Breast epithelium (tissue), 4 donors: ENCODE measurements around the gene CACNA2D2. TPM values are rescaled to one million over a fixed set of nuclear protein-coding genes. Genes with fewer than 3 reads are reported as not detected.

ENCODE experiments used
- DNase-seq, 2 donors: peaks; one replicate each; pipeline ENCODE4 v3.0.0-alpha.2; 2019; ENCODE audit warnings: low spot score in 2 of 2
- H3K27ac ChIP-seq, 2 donors: fragments of 200-600 bp; sonication (generic) in 1 of 2; one replicate each; pipeline ENCODE4 v1.5.1; 2016 to 2019; ENCODE audit warnings: mild to moderate bottlenecking in 1 of 2
- H3K27me3 ChIP-seq, 2 donors: fragments of 200-600 bp; sonication (generic) in 1 of 2; one replicate each; pipeline versions ENCODE4 v1.5.1 to v1.6.0; 2017 to 2019; ENCODE audit warnings: control low read depth in 1 of 2, mild to moderate bottlenecking in 1 of 2
- H3K36me3 ChIP-seq: fragments of 200-600 bp; one replicate; pipeline ENCODE4 v1.5.1; 2019
- H3K4me1 ChIP-seq, 2 donors: fragments of 200-600 bp; sonication (generic); one replicate each; pipeline ENCODE4 v1.5.1; 2016 to 2019; ENCODE audit warnings: control low read depth in 1 of 2
- H3K4me3 ChIP-seq, 3 donors: fragments of 200-600 bp; sonication (generic); 1 replicate in 2 of 3; 2 replicates in 1 of 3; pipeline ENCODE4 v1.5.1; 2016 to 2019; ENCODE audit warnings: mild to moderate bottlenecking in 3 of 3, moderate library complexity in 2 of 3
- H3K9me3 ChIP-seq, 2 donors: fragments of 200-600 bp; sonication (generic) in 1 of 2; one replicate each; pipeline ENCODE4 v1.5.1; 2016 to 2019; ENCODE audit warnings: control low read depth in 1 of 2
- CTCF ChIP-seq, 3 donors: fragments of 450-650 bp; IDR thresholded peaks; one replicate each; pipeline ENCODE4 v1.5.1; 2016 to 2017; ENCODE audit warnings: antibody characterized with exemption in 3 of 3, mild to moderate bottlenecking in 3 of 3, moderate library complexity in 3 of 3
- POLR2A ChIP-seq: fragments of 450-650 bp; IDR thresholded peaks from one replicate; pipeline ENCODE4 v1.6.1; 2016; ENCODE audit warnings: antibody characterized with exemption, mild to moderate bottlenecking, moderate library complexity
- POLR2AphosphoS5 ChIP-seq, 3 donors: sonication (generic); formaldehyde crosslinking; IDR thresholded peaks; one replicate each; pipeline ENCODE4 v1.6.1; 2017; ENCODE audit warnings: antibody characterized with exemption in 3 of 3
- intact Hi-C: fragments of 100-400 bp; cut with DNase I; formaldehyde crosslinking; loops from one replicate; pipeline ENCODE4 v1.15.1; 2023; ENCODE audit warnings: low total_unique reads
- total RNA-seq, 3 donors: library from RNA; depleted of rRNA; stranded (reverse); fragments of >200 nt; gene quantifications; one replicate each; pipeline ENCODE4 v1.1.0, GENCODE V29; 2016

CACNA2D2 gene
- total RNA-seq, 3 donors from 2014 or later: 0.80 to 2.0 (median 1.5) TPM

GRCh38 chr3:50502584-50503423 lies 630 bp downstream of the CACNA2D2 start:
- DNase-seq: no peak

GRCh38 chr3:50502225-50502583 lies 1.2 kb downstream of the CACNA2D2 start:
- Histone ChIP-seq H3K27ac (no peak overlapping the region), H3K9me3 (no peaks in the 10 kb centered on the region), H3K4me3 (peak overlapping the region in 2 of 3 donors; percentile 64 to 86), H3K36me3 (no peaks in the 10 kb centered on the region), H3K27me3 (no peaks in the 10 kb centered on the region), H3K4me1 (peaks cover 4 to 7% of the 10 kb centered on the region in 2 donors)
- TF ChIP-seq POLR2A: no peak
- no peak for TF ChIP-seq POLR2AphosphoS5 (IDR thresholded peaks at IDR 0.05)
- TF ChIP-seq CTCF (IDR thresholded peaks at IDR 0.05): no peak
- intact Hi-C loops: no loop called here
- DNase-seq: no peak

More at GRCh38 chr3:50502584-50503423, 630 bp downstream of the CACNA2D2 start:
- intact Hi-C loops: no loop called here
- no peaks in the 10 kb centered on the region for H3K27me3 ChIP-seq
- H3K9me3 ChIP-seq: no peaks in the 10 kb centered on the region
- H3K27ac ChIP-seq: peak overlapping the region in 1 of 2 donors; percentile 72
- H3K4me1 ChIP-seq: peaks cover 4 to 7% of the 10 kb centered on the region in 2 donors
- no peaks in the 10 kb centered on the region for H3K36me3 ChIP-seq
- H3K4me3 ChIP-seq: peak overlapping the region; percentile 43 to 86 (median 64)
- no peak for TF ChIP-seq POLR2AphosphoS5 (IDR thresholded peaks at IDR 0.05)
- no peak for TF ChIP-seq CTCF (IDR thresholded peaks at IDR 0.05)
- TF ChIP-seq POLR2A: no peak

GRCh38 chr3:50495609-50496423 lies 7.6 kb downstream of the CACNA2D2 start:
- Histone ChIP-seq H3K4me3 (no peak overlapping the region), H3K9me3 (no peaks in the 10 kb centered on the region), H3K36me3 (no peaks in the 10 kb centered on the region), H3K27me3 (no peaks in the 10 kb centered on the region), H3K4me1 (no peaks in the 10 kb centered on the region), H3K27ac (no peak overlapping the region)
- intact Hi-C loops: no loop called here
- TF ChIP-seq POLR2A: no peak
- TF ChIP-seq CTCF (IDR thresholded peaks at IDR 0.05): no peak
- TF ChIP-seq POLR2AphosphoS5 (IDR thresholded peaks at IDR 0.05): no peak
- DNase-seq: no peak

- intact Hi-C loops: loop anchor here (5.0 kb wide), 1 partner anchor 612 kb away; no protein-coding TSS in a partner anchor
- H3K27ac ChIP-seq: no peak overlapping the region
- H3K9me3 ChIP-seq: no peaks in the 10 kb centered on the region
- H3K36me3 ChIP-seq: no peaks in the 10 kb centered on the region
- no peak for DNase-seq
- H3K4me1 ChIP-seq: no peaks in the 10 kb centered on the region
- TF ChIP-seq POLR2A: no peak
- no peak for TF ChIP-seq POLR2AphosphoS5 (IDR thresholded peaks at IDR 0.05)
- no peak for TF ChIP-seq CTCF (IDR thresholded peaks at IDR 0.05)
- no peak overlapping the region for H3K4me3 ChIP-seq
- no peaks in the 10 kb centered on the region for H3K27me3 ChIP-seq
These were observed 9.3 kb downstream of the CACNA2D2 start for GRCh38 chr3:50494126-50494525.
